Measurements from ENCODE around the gene TMEM271.

Gene TMEM271

DNA sequence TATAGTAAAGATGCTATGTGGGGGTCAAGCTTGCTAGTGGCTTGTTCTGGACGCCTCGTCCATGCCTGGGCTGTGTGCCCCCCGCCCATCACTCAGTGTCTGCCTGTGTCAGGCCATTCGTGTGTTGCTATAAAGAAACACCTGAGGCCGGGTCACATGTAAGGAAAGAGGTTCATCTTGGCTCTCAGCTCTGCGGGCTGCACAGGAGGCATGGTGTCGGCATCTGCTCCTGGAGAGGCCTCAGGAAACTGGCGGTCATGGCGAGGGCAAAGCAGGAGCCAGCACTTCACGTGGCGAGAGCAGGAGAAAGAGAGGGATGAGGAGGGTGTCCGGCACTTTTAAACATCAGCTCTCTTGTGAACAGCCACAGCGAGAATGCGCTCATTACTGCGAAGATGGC, 51.9 kb downstream of the TMEM271 start:
- TF ChIP-seq GABPA (IDR thresholded peaks at IDR 0.05; ENCODE audit: low read depth) (no peak), POLR2AphosphoS5 (IDR thresholded peaks at IDR 0.05; ENCODE audit: low read depth) (no peak), SPI1 (IDR thresholded peaks at IDR 0.05; ENCODE audit: borderline replicate concordance, low read depth) (no peak)
- TF ChIP-seq, protein P1, sequence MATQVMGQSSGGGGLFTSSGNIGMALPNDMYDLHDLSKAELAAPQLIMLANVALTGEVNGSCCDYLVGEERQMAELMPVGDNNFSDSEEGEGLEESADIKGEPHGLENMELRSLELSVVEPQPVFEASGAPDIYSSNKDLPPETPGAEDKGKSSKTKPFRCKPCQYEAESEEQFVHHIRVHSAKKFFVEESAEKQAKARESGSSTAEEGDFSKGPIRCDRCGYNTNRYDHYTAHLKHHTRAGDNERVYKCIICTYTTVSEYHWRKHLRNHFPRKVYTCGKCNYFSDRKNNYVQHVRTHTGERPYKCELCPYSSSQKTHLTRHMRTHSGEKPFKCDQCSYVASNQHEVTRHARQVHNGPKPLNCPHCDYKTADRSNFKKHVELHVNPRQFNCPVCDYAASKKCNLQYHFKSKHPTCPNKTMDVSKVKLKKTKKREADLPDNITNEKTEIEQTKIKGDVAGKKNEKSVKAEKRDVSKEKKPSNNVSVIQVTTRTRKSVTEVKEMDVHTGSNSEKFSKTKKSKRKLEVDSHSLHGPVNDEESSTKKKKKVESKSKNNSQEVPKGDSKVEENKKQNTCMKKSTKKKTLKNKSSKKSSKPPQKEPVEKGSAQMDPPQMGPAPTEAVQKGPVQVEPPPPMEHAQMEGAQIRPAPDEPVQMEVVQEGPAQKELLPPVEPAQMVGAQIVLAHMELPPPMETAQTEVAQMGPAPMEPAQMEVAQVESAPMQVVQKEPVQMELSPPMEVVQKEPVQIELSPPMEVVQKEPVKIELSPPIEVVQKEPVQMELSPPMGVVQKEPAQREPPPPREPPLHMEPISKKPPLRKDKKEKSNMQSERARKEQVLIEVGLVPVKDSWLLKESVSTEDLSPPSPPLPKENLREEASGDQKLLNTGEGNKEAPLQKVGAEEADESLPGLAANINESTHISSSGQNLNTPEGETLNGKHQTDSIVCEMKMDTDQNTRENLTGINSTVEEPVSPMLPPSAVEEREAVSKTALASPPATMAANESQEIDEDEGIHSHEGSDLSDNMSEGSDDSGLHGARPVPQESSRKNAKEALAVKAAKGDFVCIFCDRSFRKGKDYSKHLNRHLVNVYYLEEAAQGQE (IDR thresholded peaks at IDR 0.05; ENCODE audit: insufficient replicate concordance, low read depth): no peak
- TF ChIP-seq, protein P2, sequence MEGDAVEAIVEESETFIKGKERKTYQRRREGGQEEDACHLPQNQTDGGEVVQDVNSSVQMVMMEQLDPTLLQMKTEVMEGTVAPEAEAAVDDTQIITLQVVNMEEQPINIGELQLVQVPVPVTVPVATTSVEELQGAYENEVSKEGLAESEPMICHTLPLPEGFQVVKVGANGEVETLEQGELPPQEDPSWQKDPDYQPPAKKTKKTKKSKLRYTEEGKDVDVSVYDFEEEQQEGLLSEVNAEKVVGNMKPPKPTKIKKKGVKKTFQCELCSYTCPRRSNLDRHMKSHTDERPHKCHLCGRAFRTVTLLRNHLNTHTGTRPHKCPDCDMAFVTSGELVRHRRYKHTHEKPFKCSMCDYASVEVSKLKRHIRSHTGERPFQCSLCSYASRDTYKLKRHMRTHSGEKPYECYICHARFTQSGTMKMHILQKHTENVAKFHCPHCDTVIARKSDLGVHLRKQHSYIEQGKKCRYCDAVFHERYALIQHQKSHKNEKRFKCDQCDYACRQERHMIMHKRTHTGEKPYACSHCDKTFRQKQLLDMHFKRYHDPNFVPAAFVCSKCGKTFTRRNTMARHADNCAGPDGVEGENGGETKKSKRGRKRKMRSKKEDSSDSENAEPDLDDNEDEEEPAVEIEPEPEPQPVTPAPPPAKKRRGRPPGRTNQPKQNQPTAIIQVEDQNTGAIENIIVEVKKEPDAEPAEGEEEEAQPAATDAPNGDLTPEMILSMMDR (IDR thresholded peaks at IDR 0.05; ENCODE audit: insufficient read depth, low read length): no peak
- H3K27ac ChIP-seq (replicated peaks): no peak overlapping the region
- H3K4me3 ChIP-seq (replicated peaks; ENCODE audit: insufficient read depth, low read length): no peak overlapping the region
- DNase-seq (ENCODE audit: low read depth in 1 of 2, low spot score in 1 of 2): no peak
- no peaks in the 10 kb centered on the region for H3K27me3 ChIP-seq (ENCODE audit: insufficient read depth, poor library complexity, severe bottlenecking)

All from HL-60 (cell line).